ENCODE results near the gene SNED1. TPM values are rescaled to one million over a fixed set of nuclear protein-coding genes. Genes with fewer than 3 reads are reported as not detected.
A peak's percentile ranks its signal among the peaks of the same experiment; 100 is the strongest.

SNED1 gene
- total and polyA plus RNA-seq, 12 donors: 3.9 to 12.7 (median 6.3) TPM

DNA sequence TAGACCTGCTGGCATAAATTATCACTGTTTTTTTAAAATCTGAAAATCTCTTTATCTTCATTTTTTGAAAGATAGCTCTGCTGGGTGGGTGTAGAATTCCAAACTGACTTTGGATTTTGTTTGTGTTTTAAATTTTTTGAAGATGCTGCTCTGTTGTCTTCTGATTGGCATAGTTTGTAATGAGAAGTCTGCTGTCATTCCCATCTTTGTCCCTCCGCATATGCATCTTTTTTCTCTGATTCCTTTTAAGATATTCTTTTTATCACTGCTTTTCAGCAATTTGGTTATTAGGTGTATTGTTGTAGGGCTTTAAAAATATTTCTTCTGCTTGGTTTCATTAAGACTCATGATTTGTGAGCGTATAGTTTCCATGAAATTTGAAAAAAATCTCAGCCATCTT, 7.2 kb downstream of the SNED1 start:
- Histone ChIP-seq H3K27me3 (no peaks in the 10 kb centered on the region), H3K27ac (no peak overlapping the region), H3K9me3 (peaks cover 0 to 37% (median 27%) of the 10 kb centered on the region in 11 donors), H3K4me1 (peaks cover 3 to 23% (median 13%) of the 10 kb centered on the region in 9 donors), H3K4me3 (no peak overlapping the region), H3K36me3 (peaks cover 0 to 20% (median 0%) of the 10 kb centered on the region in 9 donors)
- WGBS, 2 donors: 74 to 97% methylated on average over 2 of the region's 2 CpGs
- intact Hi-C loops (cut with DNase I): no loop called here
- DNase-seq (no peak), ATAC-seq (no peak)
- TF ChIP-seq, protein P1, sequence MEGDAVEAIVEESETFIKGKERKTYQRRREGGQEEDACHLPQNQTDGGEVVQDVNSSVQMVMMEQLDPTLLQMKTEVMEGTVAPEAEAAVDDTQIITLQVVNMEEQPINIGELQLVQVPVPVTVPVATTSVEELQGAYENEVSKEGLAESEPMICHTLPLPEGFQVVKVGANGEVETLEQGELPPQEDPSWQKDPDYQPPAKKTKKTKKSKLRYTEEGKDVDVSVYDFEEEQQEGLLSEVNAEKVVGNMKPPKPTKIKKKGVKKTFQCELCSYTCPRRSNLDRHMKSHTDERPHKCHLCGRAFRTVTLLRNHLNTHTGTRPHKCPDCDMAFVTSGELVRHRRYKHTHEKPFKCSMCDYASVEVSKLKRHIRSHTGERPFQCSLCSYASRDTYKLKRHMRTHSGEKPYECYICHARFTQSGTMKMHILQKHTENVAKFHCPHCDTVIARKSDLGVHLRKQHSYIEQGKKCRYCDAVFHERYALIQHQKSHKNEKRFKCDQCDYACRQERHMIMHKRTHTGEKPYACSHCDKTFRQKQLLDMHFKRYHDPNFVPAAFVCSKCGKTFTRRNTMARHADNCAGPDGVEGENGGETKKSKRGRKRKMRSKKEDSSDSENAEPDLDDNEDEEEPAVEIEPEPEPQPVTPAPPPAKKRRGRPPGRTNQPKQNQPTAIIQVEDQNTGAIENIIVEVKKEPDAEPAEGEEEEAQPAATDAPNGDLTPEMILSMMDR (IDR thresholded peaks at IDR 0.05): no peak

DNA sequence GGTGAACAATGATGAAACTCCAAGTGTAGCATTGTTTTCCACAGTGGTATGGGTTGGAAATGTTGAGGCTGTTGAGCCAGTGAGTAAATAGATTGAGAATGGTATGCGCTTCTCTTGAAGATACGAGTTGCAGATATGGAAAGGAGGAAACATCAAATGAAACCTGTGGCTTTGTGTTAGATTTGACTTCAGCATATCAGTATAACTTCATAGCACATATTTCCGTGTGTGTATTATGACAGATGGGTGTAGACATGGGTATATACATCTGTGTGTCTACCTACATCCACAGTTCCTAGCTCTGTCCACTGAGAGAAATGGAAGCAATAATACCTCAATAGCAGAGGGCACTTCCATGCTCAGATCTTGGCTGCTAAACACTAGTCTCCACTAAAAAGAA, 8.0 kb downstream of the SNED1 start:
- intact Hi-C loops (cut with DNase I): no loop called here
- peaks cover 0 to 37% (median 27%) of the 10 kb centered on the region in 11 donors for H3K9me3 ChIP-seq
- WGBS, 2 donors: 75 to 94% methylated on average over 3 of the region's 3 CpGs
- no peak overlapping the region for H3K4me3 ChIP-seq
- H3K36me3 ChIP-seq: peaks cover 0 to 20% (median 0%) of the 10 kb centered on the region in 9 donors
- H3K4me1 ChIP-seq: peaks cover 3 to 23% (median 14%) of the 10 kb centered on the region in 9 donors
- TF ChIP-seq, protein P1 (IDR thresholded peaks at IDR 0.05): no peak
- ATAC-seq (no peak), DNase-seq (no peak)
- H3K27me3 ChIP-seq: no peaks in the 10 kb centered on the region
- no peak overlapping the region for H3K27ac ChIP-seq

DNA sequence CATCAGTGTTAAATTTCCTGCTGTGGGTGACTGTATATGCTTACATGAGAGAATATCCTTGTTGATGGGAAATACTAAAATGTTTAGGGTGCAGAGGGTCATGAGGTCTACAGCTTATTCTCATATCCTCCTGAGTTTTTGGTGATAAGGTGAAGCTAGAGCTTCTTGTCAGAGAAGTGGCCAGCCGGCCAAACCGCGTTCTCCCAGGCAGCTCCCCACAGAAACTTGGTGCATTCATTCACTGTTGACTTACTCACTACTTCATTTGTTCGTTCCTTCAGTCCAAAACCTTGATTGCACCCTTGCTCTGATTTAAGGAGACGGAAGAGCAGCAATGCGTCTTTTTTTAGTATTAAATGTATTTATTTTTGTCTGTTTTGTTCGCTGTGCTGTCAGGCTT, 8.7 kb downstream of the SNED1 start:
- Histone ChIP-seq H3K36me3 (peaks cover 0 to 20% (median 0%) of the 10 kb centered on the region in 9 donors), H3K4me1 (peaks cover 3 to 23% (median 14%) of the 10 kb centered on the region in 9 donors), H3K27ac (no peak overlapping the region), H3K9me3 (peaks cover 0 to 37% (median 27%) of the 10 kb centered on the region in 11 donors), H3K4me3 (no peak overlapping the region), H3K27me3 (no peaks in the 10 kb centered on the region)
- TF ChIP-seq, protein P1 (IDR thresholded peaks at IDR 0.05): no peak
- ATAC-seq (no peak), DNase-seq (no peak)
- 96% methylated on average over 7 of the region's 7 CpGs for WGBS, 2 donors
- intact Hi-C loops (cut with DNase I): no loop called here

DNA sequence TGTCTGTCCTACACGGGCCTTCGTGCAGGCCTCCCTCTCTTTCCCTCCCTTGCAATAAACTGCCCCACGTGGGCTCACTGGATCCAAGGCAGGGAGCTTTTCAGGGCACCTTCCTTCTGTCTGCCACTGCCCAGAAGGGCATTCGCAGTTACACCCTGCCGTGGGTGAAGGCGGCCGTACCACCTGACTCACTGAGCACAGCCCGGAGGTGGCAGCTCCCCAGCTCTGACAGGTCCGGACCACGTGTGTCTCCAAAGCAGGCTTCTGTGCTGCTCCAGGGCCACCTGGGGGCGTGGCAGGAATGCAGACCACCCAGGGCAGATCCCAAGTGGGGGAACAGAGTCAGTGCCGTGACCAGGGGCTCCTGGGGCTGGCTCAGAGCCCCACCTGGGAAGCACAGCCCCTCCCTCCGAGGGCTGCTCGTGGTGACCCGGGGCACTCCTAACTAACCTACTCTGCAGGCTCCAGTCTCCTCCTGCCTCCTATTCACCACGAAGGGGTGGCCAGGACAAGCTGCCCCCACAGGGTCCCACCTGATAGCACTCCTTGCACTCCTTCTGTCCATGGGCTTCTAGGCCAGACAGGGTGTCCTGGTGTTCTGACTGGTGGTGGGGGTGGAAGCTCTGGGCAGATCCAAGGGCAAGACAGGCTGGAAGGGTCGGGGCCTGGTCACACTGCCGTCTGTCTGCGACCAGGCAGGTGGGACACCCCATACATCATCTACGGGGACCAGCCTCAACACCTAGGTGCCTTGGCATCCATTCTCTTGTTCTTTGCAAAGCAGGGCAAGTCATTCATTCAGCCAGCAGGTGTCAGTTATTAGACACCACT, 9.7 kb downstream of the SNED1 start:
- 78 to 85% methylated on average over 20 of the region's 20 CpGs for WGBS, 2 donors
- intact Hi-C loops (cut with DNase I): no loop called here
- peaks cover 0 to 17% (median 0%) of the 10 kb centered on the region in 9 donors for H3K36me3 ChIP-seq
- ATAC-seq: peak in 6 of 8 donors; percentile 41 to 82 (median 48)
- H3K27ac ChIP-seq: no peak overlapping the region
- H3K9me3 ChIP-seq: peaks cover 0 to 33% (median 27%) of the 10 kb centered on the region in 11 donors
- H3K27me3 ChIP-seq: no peaks in the 10 kb centered on the region
- peaks cover 3 to 23% (median 14%) of the 10 kb centered on the region in 9 donors for H3K4me1 ChIP-seq
- TF ChIP-seq, protein P1 (IDR thresholded peaks at IDR 0.05): no peak
- no peak for DNase-seq
- no peak overlapping the region for H3K4me3 ChIP-seq
